ENCODE measurements around the gene LRRC58.

DNA sequence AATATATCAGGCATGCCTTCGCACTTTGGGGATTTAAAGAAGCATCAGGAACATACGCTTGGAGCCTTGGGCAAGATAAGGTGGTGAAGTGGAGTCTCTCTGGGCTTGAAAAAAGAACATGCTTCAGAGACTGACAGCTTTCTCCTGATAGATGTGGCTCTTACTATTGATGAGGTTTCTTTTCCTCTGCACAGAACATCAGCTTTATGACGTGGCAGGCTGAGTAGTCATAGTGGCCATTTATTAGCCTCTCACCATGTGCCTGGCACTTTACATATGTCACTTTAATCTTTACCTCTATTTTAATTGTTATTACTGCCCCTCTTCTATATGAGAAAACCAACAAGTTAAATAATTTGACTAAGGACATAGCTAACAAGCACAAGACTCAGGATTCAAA, 19.0 kb upstream of the LRRC58 start:
- TF ChIP-seq, protein P1, sequence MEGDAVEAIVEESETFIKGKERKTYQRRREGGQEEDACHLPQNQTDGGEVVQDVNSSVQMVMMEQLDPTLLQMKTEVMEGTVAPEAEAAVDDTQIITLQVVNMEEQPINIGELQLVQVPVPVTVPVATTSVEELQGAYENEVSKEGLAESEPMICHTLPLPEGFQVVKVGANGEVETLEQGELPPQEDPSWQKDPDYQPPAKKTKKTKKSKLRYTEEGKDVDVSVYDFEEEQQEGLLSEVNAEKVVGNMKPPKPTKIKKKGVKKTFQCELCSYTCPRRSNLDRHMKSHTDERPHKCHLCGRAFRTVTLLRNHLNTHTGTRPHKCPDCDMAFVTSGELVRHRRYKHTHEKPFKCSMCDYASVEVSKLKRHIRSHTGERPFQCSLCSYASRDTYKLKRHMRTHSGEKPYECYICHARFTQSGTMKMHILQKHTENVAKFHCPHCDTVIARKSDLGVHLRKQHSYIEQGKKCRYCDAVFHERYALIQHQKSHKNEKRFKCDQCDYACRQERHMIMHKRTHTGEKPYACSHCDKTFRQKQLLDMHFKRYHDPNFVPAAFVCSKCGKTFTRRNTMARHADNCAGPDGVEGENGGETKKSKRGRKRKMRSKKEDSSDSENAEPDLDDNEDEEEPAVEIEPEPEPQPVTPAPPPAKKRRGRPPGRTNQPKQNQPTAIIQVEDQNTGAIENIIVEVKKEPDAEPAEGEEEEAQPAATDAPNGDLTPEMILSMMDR (IDR thresholded peaks at IDR 0.05), result no peak
- TF ChIP-seq POLR2A (IDR thresholded peaks at IDR 0.05), result no peak

Measured in sigmoid colon (tissue), 3 donors.